Ascending aorta (tissue), 2 donors: ENCODE results near the gene SH3BP2. TPM values are rescaled to one million over a fixed set of nuclear protein-coding genes. Genes with fewer than 3 reads are reported as not detected.

Source experiments
- DNase-seq, 2 donors: peaks; one replicate each; pipeline ENCODE4 v3.0.0-alpha.2; 2019; ENCODE audit warnings: low spot score in 2 of 2
- H3K27ac ChIP-seq, 2 donors: fragments of 200-600 bp; sonication (generic); one replicate each; pipeline ENCODE4 v1.5.1; 2016 to 2017; ENCODE audit warnings: mild to moderate bottlenecking in 1 of 2
- H3K27me3 ChIP-seq: fragments of 200-600 bp; sonication (generic); one replicate; pipeline ENCODE4 v1.5.1; 2017
- H3K36me3 ChIP-seq, 2 donors: fragments of 200-600 bp; sonication (generic); one replicate each; pipeline ENCODE4 v1.5.1; 2016
- H3K4me1 ChIP-seq, 2 donors: fragments of 200-600 bp; sonication (generic); one replicate each; pipeline ENCODE4 v1.5.1; 2016 to 2017; ENCODE audit warnings: mild to moderate bottlenecking in 1 of 2
- H3K4me3 ChIP-seq, 2 donors: fragments of 200-600 bp; sonication (generic); one replicate each; pipeline ENCODE4 v1.5.1; 2016 to 2017; ENCODE audit warnings: mild to moderate bottlenecking in 1 of 2
- H3K9me3 ChIP-seq, 2 donors: fragments of 200-600 bp; sonication (generic); one replicate each; pipeline ENCODE4 v1.5.1; 2016
- CTCF ChIP-seq, 3 experiments: fragments of 200-600 bp in 2 of 3; fragments of 450-650 bp in 1 of 3; sonication (generic) in 2 of 3; IDR thresholded peaks; one replicate each; pipeline ENCODE4 v1.5.1; 2016 to 2019; ENCODE audit warnings: antibody characterized with exemption in 3 of 3, mild to moderate bottlenecking in 1 of 3, moderate library complexity in 1 of 3
- intact Hi-C: fragments of 100-400 bp; cut with DNase I; formaldehyde crosslinking; loops from one replicate; pipeline ENCODE4 v1.15.1; 2023
- total RNA-seq: library from RNA; depleted of rRNA; stranded (reverse); fragments of >200 nt; gene quantifications from one replicate; pipeline ENCODE4 v1.1.0, GENCODE V29; 2016

The SH3BP2 gene
- total RNA-seq, 1 donor from 2014 or later = 70.6 TPM

DNA sequence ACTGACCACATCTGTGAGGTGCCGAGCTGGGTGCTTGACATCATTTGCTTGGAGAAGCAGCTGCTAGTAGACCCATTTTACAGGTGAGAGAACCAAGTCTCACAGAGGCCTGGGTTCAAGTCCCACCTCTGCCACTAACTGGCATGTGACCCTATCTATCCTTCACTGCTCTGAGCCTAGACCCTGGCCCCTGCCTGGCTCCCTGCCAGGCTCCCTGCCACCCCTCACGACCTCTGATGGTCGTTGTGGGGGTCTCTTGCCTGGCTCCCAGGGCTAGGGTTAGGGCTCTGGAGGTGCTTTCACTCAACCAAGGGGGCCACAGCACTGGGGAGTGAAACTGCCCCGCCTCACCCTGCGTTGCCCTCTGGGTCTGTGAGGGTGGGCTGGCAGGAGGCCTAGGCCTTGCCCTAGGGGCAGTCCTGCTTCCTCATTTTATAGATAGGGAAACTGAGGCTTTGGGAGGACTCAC is 43.5 kb downstream of the SH3BP2 start:
- peaks cover 8 to 10% of the 10 kb centered on the region in 2 donors for H3K4me1 ChIP-seq
- intact Hi-C loops = no loop called here
- H3K27me3 ChIP-seq = no peaks in the 10 kb centered on the region
- peaks cover 4 to 10% of the 10 kb centered on the region in 2 donors for H3K36me3 ChIP-seq
- no peak for DNase-seq
- H3K27ac ChIP-seq = peak overlapping the region in 1 of 2 donors; percentile 3
- TF ChIP-seq CTCF (IDR thresholded peaks at IDR 0.05) = no peak
- H3K4me3 ChIP-seq = no peak overlapping the region
- no peaks in the 10 kb centered on the region for H3K9me3 ChIP-seq

- no peak for DNase-seq
- Histone ChIP-seq H3K27me3 (no peaks in the 10 kb centered on the region), H3K36me3 (peaks cover under 1 to 8% of the 10 kb centered on the region in 2 donors), H3K4me1 (peaks cover 8 to 11% of the 10 kb centered on the region in 2 donors), H3K4me3 (peak overlapping the region; percentile 1 to 51), H3K9me3 (no peaks in the 10 kb centered on the region), H3K27ac (peak overlapping the region; percentile 68 to 77)
- no peak for TF ChIP-seq CTCF (IDR thresholded peaks at IDR 0.05)
- intact Hi-C loops = no loop called here
Observed at GRCh38 chr4:2837110-2837903, 44.4 kb downstream of the SH3BP2 start.

GRCh38 chr4:2837904-2838496 is 45.1 kb downstream of the SH3BP2 start:
- intact Hi-C loops = no loop called here
- Histone ChIP-seq H3K36me3 (peaks cover 0 to 7% of the 10 kb centered on the region in 2 donors), H3K27ac (peak overlapping the region; percentile 68 to 77), H3K27me3 (no peaks in the 10 kb centered on the region), H3K4me3 (peak overlapping the region; percentile 1 to 51), H3K4me1 (peaks cover 11 to 15% of the 10 kb centered on the region in 2 donors), H3K9me3 (no peaks in the 10 kb centered on the region)
- peak in 1 of 2 donors; percentile 81 for DNase-seq
- TF ChIP-seq CTCF (IDR thresholded peaks at IDR 0.05) = no peak

GRCh38 chr4:2839060-2839459 is 46.2 kb downstream of the SH3BP2 start:
- Histone ChIP-seq H3K27ac (peak overlapping the region in 1 of 2 donors; percentile 68), H3K9me3 (no peaks in the 10 kb centered on the region), H3K36me3 (no peaks in the 10 kb centered on the region), H3K4me1 (peaks cover 11 to 15% of the 10 kb centered on the region in 2 donors), H3K27me3 (no peaks in the 10 kb centered on the region), H3K4me3 (no peak overlapping the region)
- peak in 1 of 2 donors; percentile 3 for DNase-seq
- TF ChIP-seq CTCF (IDR thresholded peaks at IDR 0.05) = no peak
- intact Hi-C loops = no loop called here

DNA sequence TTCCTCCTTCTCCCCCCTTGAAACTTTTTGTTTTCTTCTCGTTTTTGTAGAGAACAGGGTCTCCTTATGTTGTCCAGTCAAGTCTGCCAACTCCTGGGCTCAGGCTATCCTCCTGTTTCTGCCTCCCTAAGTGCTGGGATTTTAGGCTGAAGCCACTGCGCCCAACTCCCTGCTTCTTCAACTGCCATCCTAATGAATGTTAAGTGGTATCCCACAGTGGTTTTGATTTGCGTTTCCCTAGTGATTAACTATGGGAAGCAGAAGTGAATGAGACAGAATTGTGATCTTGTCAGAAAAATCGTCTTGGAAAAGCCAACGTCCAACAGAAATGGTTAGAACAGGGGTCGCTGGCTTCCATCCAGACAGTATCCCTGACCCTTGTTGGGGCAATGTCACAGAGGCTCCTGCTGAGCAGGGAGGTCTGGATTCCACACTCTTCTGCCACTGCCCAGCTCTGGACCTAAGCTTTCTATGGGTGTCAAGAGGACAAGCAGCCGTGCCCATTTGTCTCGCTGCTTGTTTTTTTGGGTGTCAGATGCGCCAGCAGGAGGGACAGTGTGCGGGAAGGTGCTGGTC is 49.9 kb downstream of the SH3BP2 start:
- no peak for TF ChIP-seq CTCF (IDR thresholded peaks at IDR 0.05)
- no peaks in the 10 kb centered on the region for H3K36me3 ChIP-seq
- DNase-seq = no peak
- peak overlapping the region; percentile 87 to 90 for H3K4me3 ChIP-seq
- no peaks in the 10 kb centered on the region for H3K27me3 ChIP-seq
- peaks cover 4 to 28% of the 10 kb centered on the region in 2 donors for H3K4me1 ChIP-seq
- H3K27ac ChIP-seq = peak overlapping the region; percentile 93 to 96
- no peaks in the 10 kb centered on the region for H3K9me3 ChIP-seq
- intact Hi-C loops = loop anchor here (1.0 to 10.0 kb wide), 6 partner anchors 50 to 1498 kb away; partner anchors contain the start of genes GRK4, MXD4, NOP14 and SH3BP2
